Measurements from ENCODE around the gene STRA6. TPM values are rescaled to one million over a fixed set of nuclear protein-coding genes. Genes with fewer than 3 reads are reported as not detected.

The STRA6 gene
- total RNA-seq, 4 donors from 2014 or later, result not detected

DNA sequence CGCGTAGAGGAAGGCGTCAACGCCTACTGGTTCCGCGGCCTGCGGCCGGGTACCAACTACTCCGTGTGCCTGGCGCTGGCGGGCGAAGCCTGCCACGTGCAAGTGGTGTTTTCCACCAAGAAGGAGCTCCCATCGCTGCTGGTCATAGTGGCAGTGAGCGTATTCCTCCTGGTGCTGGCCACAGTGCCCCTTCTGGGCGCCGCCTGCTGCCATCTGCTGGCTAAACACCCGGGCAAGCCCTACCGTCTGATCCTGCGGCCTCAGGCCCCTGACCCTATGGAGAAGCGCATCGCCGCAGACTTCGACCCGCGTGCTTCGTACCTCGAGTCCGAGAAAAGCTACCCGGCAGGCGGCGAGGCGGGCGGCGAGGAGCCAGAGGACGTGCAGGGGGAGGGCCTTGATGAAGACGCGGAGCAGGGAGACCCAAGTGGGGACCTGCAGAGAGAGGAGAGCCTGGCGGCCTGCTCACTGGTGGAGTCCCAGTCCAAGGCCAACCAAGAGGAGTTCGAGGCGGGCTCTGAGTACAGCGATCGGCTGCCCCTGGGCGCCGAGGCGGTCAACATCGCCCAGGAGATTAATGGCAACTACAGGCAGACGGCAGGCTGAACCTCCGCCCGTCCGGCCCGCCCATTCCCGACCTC is 68.1 kb downstream of the STRA6 start:
- TF ChIP-seq, protein P1, sequence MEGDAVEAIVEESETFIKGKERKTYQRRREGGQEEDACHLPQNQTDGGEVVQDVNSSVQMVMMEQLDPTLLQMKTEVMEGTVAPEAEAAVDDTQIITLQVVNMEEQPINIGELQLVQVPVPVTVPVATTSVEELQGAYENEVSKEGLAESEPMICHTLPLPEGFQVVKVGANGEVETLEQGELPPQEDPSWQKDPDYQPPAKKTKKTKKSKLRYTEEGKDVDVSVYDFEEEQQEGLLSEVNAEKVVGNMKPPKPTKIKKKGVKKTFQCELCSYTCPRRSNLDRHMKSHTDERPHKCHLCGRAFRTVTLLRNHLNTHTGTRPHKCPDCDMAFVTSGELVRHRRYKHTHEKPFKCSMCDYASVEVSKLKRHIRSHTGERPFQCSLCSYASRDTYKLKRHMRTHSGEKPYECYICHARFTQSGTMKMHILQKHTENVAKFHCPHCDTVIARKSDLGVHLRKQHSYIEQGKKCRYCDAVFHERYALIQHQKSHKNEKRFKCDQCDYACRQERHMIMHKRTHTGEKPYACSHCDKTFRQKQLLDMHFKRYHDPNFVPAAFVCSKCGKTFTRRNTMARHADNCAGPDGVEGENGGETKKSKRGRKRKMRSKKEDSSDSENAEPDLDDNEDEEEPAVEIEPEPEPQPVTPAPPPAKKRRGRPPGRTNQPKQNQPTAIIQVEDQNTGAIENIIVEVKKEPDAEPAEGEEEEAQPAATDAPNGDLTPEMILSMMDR (IDR thresholded peaks at IDR 0.05; ENCODE audit: low read depth), result no peak

DNA sequence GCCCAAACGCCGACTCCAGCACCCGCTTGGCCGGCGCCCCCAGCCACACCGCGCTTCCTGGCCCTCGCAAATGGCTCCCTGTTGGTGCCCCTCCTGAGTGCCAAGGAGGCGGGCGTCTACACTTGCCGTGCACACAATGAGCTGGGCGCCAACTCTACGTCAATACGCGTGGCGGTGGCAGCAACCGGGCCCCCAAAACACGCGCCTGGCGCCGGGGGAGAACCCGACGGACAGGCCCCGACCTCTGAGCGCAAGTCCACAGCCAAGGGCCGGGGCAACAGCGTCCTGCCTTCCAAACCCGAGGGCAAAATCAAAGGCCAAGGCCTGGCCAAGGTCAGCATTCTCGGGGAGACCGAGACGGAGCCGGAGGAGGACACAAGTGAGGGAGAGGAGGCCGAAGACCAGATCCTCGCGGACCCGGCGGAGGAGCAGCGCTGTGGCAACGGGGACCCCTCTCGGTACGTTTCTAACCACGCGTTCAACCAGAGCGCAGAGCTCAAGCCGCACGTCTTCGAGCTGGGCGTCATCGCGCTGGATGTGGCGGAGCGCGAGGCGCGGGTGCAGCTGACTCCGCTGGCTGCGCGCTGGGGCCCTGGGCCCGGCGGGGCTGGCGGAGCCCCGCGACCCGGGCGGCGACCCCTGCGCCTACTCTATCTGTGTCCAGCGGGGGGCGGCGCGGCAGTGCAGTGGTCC is 68.7 kb downstream of the STRA6 start:
- TF ChIP-seq, protein P1 (IDR thresholded peaks at IDR 0.05; ENCODE audit: low read depth), result no peak

DNA sequence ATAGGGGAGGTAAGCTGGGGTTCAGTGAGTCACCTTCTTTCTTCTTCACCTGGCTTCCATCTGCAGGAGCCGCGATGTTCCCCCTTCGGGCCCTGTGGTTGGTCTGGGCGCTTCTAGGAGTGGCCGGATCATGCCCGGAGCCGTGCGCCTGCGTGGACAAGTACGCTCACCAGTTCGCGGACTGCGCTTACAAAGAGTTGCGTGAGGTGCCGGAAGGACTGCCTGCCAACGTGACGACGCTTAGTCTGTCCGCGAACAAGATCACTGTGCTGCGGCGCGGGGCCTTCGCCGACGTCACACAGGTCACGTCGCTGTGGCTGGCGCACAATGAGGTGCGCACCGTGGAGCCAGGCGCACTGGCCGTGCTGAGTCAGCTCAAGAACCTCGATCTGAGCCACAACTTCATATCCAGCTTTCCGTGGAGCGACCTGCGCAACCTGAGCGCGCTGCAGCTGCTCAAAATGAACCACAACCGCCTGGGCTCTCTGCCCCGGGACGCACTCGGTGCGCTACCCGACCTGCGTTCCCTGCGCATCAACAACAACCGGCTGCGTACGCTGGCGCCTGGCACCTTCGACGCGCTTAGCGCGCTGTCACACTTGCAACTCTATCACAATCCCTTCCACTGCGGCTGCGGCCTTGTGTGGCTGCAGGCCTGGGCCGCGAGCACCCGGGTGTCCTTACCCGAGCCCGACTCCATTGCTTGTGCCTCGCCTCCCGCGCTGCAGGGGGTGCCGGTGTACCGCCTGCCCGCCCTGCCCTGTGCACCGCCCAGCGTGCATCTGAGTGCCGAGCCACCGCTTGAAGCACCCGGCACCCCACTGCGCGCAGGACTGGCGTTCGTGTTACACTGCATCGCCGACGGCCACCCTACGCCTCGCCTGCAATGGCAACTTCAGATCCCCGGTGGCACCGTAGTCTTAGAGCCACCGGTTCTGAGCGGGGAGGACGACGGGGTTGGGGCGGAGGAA is 69.6 kb downstream of the STRA6 start:
- TF ChIP-seq, protein P1 (IDR thresholded peaks at IDR 0.05; ENCODE audit: low read depth), result no peak

DNA sequence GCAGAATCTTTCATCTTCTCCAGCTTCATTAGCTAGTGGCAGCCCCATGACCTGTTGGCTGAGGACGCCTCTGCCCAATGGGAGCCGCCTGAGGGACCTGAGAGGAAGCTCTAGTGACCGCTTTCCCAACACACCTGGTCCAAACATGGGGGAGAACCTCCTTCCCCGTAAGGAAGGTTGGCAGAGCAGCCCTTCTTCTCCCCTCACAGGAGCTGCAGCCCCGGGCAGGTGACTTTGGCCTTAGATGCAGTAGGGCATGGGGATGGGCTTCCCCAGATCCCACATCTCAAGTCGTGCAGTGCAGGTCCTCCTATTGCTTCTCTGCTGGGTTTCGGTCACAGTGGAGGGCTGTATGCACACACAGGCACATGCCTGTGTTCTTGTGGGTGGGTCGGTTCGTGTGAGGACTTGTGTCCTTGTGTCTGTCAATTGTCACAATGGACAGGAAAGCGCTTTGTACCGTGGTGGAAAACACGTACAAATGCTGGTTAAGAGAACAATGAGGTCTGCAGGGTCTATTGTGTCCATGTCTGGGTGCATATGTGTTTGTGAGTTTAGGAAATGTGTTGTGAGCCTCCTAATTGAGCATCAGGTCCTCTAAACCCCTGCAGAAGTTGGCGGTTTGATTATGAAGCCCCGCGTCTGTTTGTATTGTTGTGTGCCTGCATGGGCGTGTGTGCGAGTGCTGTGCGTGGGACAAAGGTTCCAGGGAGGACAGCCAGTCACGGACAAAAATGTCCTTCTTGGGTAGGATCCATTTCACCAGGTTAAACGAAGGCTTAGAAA is 70.8 kb downstream of the STRA6 start:
- TF ChIP-seq, protein P1 (IDR thresholded peaks at IDR 0.05; ENCODE audit: low read depth), result no peak

DNA sequence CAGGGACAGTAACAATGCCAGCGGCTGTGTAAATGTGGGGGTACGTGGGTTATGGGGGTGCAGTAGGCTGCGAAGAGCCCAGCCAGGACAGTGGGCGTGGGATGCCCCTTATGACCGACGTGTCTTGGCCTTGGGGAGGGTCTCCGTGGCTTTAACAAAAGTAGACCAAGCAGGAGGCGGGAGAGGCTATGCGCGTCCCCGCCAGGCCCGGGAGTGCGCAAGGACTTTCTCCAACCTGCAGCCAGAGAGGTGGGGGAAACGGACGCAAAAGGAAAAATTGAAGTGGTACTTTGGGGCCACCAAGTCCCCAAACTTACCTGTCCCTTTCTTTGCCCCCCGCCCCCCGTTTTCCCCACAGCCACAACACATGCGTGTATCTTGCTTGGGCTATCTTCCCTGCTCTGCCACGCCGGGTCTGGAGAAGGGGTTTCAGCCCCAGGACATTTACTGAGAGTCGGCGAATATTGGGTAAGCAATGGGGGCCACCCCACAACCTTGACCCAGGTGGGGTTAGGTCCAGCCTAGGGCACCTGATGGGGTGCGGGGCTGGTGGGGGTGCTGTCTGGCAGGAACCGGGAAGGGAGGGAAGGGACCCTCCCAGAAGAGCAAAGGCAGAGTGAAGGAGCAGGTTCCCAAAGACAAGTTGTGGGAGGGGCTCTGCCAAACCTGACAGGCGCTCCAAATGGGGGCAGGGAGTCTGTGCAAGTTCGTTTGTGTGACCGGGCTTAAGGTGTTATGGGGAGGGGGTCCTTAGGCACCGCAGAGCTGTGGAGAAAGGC is 71.5 kb downstream of the STRA6 start:
- TF ChIP-seq, protein P1 (IDR thresholded peaks at IDR 0.05; ENCODE audit: low read depth), result no peak

DNA sequence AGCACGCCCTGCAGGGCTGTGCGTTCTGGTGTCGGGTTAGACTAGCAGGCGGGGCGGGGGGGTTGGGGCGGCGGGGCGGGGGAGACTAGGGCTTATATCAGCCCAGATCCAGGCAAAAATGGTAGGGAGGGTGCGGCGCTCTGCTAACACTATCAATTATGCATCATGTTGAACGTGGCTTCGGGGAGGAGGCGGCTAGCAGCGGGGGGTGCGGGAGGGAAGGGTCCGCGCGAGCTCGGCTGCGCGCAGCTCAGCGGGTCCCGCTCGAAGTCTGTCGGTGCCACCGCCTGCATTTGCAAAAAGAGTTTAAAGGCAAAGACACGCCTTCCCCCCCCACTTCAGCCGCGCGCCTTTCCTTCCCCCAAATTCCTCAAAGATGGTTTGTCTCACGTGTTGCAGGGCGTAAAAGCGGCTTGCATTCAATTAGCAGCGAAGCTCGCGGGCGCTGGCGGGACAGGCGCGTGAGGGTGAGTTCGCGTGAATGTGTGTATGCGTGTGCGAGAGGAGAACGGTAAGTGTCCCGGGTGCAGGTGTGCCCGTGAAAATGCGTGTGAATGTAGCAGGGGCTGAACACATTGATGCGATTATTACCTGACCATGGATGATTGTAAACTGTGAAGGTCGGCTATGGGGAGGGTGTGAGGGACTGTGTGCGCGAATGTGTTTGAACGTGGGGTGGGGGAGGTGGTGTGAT is 72.3 kb downstream of the STRA6 start, which contains the start of gene ISLR2:
ISLR2 (plus strand) TSS at position 432 of the 694 bp plus-strand sequence. CDS start 2,169 bp downstream, outside the sequence.
- TF ChIP-seq, protein P1 (IDR thresholded peaks at IDR 0.05; ENCODE audit: low read depth), result no peak

All from subcutaneous adipose tissue (tissue), 4 donors.